Activated naive CD8-positive, alpha-beta T cell (primary cell): Measurements from ENCODE around the gene RASD2.
A peak's percentile ranks its signal among the peaks of the same experiment; 100 is the strongest.
"Not testable (repeated sequence)": the region's sequence is repeated elsewhere in the genome, so short reads cannot be mapped to it uniquely, and the experiment has no call there.

ENCODE experiments used
- H3K27ac Mint-ChIP-seq: one replicate; pipeline ENCODE4 v1.8.0; 2021; ENCODE audit warnings: mixed read lengths
- H3K27me3 Mint-ChIP-seq: one replicate; pipeline ENCODE4 v1.8.0; 2021; ENCODE audit warnings: mixed read lengths
- H3K36me3 Mint-ChIP-seq: one replicate; pipeline ENCODE4 v1.8.0; 2021; ENCODE audit warnings: mixed read lengths
- H3K4me1 Mint-ChIP-seq: one replicate; pipeline ENCODE4 v1.8.0; 2021; ENCODE audit warnings: low read depth, mixed read lengths
- H3K4me3 Mint-ChIP-seq: one replicate; pipeline ENCODE4 v1.8.0; 2021; ENCODE audit warnings: mild to moderate bottlenecking, mixed read lengths
- H3K9me3 Mint-ChIP-seq: one replicate; pipeline ENCODE4 v1.8.0; 2021; ENCODE audit warnings: low read depth, mixed read lengths

Gene RASD2, protein sequence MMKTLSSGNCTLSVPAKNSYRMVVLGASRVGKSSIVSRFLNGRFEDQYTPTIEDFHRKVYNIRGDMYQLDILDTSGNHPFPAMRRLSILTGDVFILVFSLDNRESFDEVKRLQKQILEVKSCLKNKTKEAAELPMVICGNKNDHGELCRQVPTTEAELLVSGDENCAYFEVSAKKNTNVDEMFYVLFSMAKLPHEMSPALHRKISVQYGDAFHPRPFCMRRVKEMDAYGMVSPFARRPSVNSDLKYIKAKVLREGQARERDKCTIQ

DNA sequence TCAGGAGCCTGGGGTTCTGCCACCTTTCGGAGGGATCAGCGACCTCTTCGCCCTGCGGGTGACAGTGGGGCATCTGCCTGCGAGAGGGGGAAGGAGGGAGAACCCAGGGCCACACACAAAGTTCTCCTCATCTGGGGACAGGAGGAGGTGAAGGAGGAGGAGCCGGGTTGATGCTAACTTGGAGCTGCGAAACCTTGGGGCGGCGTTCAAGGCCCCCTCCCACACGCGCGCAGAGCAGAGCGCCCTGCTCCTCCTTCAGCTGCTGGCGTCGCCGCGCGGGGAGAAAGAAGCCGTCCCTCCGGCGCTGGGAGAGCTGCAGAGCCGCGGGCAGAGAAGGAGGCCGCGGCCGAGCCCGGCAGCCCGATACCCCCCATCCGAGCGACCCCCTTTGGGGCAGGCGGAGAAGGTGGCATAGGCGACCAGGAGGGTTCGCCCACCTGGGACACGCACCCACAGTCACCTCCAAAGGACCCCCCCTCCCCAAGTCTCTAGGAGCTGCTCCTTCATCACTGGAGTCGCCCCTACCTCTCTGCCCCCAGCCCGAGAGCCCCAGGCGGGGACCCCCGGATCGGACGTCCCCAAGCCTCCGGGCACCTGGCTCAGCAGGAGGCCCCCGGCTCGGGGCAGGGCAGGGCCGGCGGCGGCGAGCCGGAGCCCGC is at the start of gene RASD2:
Gene RASD2, plus strand, starts transcription at position 237 of the 659 bp plus-strand sequence. CDS start 5,979 bp downstream, outside the sequence.
- Mint-ChIP-seq H3K9me3 (no peaks in the 10 kb centered on the region), H3K27ac (no peak within 1 kb of the TSS), H3K36me3 (no peaks in the 10 kb centered on the region), H3K4me1 (peaks cover 12% of the 10 kb centered on the region), H3K4me3 (peak within 1 kb of the TSS; percentile 75), H3K27me3 (peaks cover 13% of the 10 kb centered on the region)

DNA sequence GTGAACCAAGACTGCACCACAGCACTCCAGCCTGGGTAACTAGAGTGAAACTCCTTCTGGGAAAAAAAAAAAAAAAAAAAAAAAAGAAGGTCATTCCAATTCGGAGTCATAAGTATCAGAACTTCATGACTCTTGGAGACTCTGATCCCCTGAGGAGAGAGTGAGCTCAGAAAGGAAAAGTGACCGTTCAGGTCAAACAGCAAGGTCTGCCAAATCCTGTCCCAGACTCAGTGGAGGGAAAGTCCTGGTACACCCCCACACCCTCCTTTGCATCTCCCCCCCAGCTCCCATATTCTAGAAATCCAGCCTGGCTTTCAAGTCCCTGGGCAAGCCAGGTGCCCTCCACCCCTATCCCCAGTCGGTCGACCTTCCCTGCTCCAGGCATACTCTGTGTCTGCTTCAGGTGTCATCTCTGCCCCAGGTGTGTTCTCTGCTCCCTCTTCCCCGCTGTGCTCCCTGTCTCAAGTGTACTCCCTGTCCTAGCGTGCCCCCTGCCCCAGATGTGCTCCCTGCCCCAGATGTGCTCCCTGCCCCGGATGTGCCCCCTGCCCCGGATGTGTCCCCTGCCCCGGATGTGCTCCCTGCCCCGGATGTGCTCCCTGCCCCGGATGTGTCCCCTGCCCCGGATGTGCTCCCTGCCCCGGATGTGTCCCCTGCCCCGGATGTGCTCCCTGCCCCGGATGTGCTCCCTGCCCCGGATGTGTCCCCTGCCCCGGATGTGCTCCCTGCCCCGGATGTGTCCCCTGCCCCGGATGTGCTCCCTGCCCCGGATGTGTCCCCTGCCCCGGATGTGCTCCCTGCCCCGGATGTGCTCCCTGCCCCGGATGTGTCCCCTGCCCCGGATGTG is 49.3 kb upstream of the RASD2 start:
- not testable (repeated sequence) for H3K27ac Mint-ChIP-seq, H3K4me1 Mint-ChIP-seq, H3K36me3 Mint-ChIP-seq, H3K9me3 Mint-ChIP-seq, H3K4me3 Mint-ChIP-seq
- H3K27me3 Mint-ChIP-seq: peaks cover 29% of the 10 kb centered on the region

DNA sequence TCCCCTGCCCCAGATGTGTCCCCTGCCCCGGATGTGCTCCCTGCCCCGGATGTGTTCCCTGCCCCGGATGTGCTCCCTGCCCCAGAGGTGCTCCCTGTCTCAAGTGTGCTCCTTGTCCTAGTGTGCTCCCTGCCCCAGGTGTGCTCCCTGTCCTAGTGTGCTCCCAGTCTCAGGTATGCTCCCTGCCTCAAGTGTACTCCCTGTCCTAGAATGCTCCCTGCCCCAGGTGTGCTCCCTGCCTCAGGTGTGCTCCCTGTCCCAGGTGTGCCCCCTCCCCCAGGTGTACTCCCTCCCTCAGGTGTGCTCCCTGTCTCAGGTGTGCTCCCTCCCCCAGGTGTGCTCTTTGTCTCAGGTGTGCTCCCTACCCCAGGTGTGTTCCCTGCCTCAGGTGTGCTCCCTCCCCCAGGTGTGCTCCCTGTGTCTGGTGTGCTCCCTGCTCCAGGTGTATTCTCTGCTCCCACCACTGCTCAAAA is 48.7 kb upstream of the RASD2 start:
- Mint-ChIP-seq H3K27ac (no peak overlapping the region), H3K4me1 (no peaks in the 10 kb centered on the region), H3K27me3 (peaks cover 29% of the 10 kb centered on the region), H3K9me3 (no peaks in the 10 kb centered on the region), H3K36me3 (no peaks in the 10 kb centered on the region), H3K4me3 (no peak overlapping the region)

DNA sequence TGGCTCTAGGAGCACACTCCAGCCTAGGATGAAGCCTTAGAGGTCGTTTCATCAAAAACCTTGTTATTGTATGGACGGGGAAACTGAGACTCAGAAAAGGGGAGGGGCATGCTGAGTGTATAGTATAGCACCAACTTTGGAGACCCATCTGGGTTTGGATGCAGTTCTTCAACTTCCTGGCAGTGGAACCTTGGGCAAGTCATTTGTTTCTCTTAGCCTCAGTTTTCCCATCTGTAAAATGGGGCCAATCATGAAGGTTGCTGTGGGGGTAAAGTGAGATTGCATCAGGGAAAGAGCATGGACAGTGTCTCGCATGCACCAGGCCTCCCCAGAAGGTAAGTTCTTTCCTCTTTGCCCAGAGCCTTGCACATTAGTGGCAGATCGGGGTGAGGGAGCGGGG is 47.6 kb upstream of the RASD2 start:
- Mint-ChIP-seq H3K27me3 (peaks cover 26% of the 10 kb centered on the region), H3K27ac (no peak overlapping the region), H3K4me1 (no peaks in the 10 kb centered on the region), H3K4me3 (no peak overlapping the region), H3K36me3 (no peaks in the 10 kb centered on the region), H3K9me3 (no peaks in the 10 kb centered on the region)

DNA sequence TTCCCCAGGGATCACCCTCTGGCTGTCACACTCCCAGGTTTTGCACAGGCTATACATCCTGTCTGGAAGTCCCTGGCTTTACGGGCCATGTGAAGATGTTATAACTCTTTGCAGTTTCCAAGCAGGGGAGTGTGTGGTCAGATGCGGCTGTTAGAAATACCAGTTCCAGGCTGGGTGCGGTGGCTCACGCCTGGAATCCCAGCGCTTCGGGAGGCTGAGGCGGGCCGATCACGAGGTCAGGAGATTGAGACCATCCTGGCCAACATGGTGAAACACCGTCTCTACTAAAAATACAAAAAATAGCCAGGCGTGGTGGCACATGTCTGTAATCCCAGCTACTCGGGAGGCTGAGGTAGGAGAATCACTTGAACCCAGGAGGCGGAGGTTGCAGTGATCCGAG is 44.9 kb upstream of the RASD2 start:
- not testable (repeated sequence) for H3K4me1 Mint-ChIP-seq, H3K36me3 Mint-ChIP-seq, H3K4me3 Mint-ChIP-seq, H3K27ac Mint-ChIP-seq, H3K9me3 Mint-ChIP-seq
- peaks cover 35% of the 10 kb centered on the region for H3K27me3 Mint-ChIP-seq

DNA sequence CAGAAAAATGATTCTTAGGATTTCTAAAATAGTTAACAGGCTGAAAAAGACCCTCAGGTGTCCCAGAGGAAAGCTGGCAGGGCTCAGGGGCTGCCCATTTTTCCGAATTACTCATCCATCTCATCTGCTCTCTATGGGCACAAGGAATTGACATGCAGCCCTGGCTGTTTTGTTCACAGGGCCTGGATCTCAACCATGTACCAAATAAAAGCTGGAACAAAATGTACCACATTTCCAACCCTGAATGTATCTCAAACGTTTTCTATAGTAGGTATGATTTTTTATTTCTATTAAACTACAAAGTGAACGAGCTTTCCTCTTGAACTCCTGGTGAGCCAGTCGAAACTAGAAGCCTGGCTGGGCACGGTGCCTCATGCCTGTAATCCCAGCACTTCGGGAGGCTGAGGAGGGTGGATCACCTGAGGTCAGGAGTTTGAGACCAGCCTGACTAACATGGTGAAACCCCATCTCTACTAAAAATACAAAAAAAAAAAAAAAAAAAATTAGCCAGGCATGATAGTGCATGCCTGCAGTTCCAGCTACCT is 43.8 kb upstream of the RASD2 start:
- Mint-ChIP-seq H3K4me3 (no peak overlapping the region), H3K27me3 (peaks cover 37% of the 10 kb centered on the region), H3K27ac (no peak overlapping the region)

DNA sequence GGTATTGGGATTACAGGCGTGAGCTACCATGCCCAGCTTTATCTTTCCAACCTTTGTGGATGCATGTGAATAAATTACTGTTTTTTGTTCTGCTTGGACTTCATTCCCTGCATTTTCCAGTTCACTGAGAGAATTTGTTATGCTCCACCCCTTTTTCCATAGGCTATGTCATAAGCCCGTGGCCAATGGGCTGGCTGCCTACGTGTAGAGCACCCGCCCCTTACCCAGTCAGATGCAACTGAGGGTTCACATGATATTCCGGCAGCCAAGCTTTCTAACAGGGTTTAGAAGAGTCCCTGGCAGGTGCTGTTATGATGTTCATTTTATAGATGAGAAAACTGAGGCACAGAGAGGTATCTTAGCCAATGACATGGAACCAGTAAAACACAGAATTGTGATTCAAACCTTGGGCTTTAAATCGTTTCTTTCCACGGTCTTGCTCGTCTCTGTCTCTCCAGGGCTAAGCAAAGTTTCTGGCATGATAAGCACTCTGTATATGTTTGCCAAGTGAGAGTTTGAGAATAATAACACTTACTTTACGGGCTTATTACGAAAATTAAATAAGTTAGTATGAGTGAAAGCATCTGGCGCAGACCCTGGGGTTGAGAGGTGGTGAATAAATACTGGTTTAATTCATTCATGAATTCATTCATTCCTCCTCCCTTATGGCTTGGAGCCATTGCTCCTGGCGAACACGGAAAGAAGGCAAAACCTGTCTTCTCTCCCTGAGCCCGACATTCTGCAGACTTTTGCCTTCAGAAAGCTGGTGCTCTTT is 42.4 kb upstream of the RASD2 start:
- Mint-ChIP-seq H3K27ac (no peak overlapping the region), H3K9me3 (no peaks in the 10 kb centered on the region), H3K4me1 (no peaks in the 10 kb centered on the region), H3K4me3 (no peak overlapping the region), H3K27me3 (peaks cover 39% of the 10 kb centered on the region), H3K36me3 (peaks cover 2% of the 10 kb centered on the region)

More for the DNA sequence above, 43.8 kb upstream of the RASD2 start:
- Mint-ChIP-seq H3K4me1 (no peaks in the 10 kb centered on the region), H3K36me3 (peaks cover 2% of the 10 kb centered on the region), H3K9me3 (no peaks in the 10 kb centered on the region)

DNA sequence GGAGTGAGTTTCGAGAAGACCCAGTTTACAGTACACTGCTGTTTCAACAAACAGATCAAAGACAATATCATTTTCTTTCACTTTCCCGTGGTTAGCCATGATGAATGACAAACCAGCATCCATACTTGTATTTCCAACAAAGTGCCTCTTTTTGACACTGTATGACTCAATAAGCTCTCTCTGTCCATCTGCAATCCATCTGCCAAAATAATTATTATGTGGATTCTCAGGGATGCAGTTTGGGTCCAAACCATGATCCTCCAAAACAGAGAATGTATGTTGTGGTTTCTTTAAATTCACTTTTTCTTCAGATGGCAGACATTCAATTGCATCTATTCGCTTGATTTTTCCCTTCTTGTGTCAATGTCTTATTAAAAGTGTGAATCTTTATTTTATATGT is 37.8 kb upstream of the RASD2 start:
- Mint-ChIP-seq H3K36me3 (peaks cover 2% of the 10 kb centered on the region), H3K4me3 (no peak overlapping the region), H3K27me3 (peaks cover 19% of the 10 kb centered on the region), H3K4me1 (no peaks in the 10 kb centered on the region), H3K27ac (no peak overlapping the region), H3K9me3 (no peaks in the 10 kb centered on the region)

DNA sequence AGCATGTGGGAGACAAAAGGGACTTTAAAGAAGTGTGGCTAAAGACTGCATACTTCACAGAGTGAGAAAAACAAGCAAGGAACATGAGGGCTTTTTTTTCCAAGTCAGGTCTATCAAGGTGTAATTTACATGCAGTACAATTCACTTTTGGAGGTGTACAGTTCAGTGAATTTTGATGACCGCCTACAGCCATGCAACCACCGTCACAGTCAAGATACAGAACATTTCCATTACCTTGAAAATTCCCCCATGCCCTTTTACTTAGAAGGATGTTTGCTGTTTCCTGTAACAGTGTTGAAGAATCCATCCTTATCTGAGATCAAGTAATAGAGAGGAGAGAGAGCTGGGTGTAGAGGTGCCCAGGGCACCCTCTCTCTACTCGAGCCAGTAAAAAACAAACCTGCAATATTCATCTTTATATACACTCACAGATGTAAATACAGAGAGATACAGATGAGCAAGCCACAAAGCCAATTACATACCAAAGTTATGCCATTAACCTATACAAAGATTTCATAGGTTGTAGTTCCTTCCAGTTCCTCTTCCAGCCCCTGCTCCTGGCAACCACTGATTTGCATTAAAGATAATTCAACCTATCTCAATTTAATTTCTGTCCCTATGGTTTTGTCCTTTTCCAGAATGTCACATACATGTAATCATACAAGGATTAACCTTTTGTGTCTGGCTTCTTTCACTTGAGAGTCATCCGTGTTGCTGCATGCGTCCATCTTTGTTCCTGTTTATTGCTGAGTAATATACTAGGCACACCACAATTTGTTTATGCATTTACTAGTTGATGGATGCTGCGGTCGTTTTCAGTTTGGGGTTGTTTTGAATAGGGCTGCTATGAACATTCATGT is 35.0 kb upstream of the RASD2 start:
- H3K4me1 Mint-ChIP-seq: no peaks in the 10 kb centered on the region
- H3K27me3 Mint-ChIP-seq: peaks cover 8% of the 10 kb centered on the region
- no peak overlapping the region for H3K4me3 Mint-ChIP-seq
- H3K36me3 Mint-ChIP-seq: no peaks in the 10 kb centered on the region
- no peak overlapping the region for H3K27ac Mint-ChIP-seq
- no peaks in the 10 kb centered on the region for H3K9me3 Mint-ChIP-seq

DNA sequence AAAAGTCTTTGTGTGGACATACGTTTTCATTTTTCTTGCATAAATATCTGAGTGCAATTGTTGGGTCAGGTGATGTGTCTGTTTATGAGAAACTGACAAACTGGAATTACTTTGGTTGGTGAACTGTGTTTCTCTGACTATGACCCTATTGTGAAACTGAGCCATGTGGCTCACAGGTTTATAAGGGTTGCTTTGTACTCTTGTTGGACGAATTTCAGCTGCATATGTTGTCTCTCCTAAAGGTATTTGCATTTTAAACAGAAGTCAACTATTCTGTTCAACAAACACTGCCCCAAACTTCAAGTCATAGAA is 34.4 kb upstream of the RASD2 start:
- H3K36me3 Mint-ChIP-seq: no peaks in the 10 kb centered on the region
- no peak overlapping the region for H3K4me3 Mint-ChIP-seq
- H3K4me1 Mint-ChIP-seq: no peaks in the 10 kb centered on the region
- no peaks in the 10 kb centered on the region for H3K9me3 Mint-ChIP-seq
- H3K27ac Mint-ChIP-seq: no peak overlapping the region
- H3K27me3 Mint-ChIP-seq: peaks cover 8% of the 10 kb centered on the region

DNA sequence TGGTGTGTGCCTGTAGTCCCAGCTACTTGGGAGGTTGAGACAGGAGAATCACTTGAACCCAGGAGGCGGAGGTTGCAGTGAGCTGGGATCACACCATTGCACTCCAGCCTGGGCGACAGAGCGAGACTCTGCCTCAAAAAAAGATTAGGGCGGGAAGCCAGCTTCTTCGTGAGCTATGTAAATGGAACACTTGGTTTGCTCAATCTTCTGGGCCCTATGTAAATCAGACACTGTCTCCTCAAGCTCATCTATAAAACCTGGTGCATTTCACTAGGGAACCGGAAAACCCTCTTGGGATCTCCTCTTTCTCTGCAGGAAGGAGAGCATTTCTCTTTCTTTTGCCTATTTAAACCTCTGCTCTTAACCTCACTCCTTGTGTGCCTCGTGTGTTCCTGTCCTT is 32.8 kb upstream of the RASD2 start:
- H3K9me3 Mint-ChIP-seq, H3K4me3 Mint-ChIP-seq, H3K27me3 Mint-ChIP-seq, H3K4me1 Mint-ChIP-seq, H3K27ac Mint-ChIP-seq, H3K36me3 Mint-ChIP-seq: not testable (repeated sequence)

DNA sequence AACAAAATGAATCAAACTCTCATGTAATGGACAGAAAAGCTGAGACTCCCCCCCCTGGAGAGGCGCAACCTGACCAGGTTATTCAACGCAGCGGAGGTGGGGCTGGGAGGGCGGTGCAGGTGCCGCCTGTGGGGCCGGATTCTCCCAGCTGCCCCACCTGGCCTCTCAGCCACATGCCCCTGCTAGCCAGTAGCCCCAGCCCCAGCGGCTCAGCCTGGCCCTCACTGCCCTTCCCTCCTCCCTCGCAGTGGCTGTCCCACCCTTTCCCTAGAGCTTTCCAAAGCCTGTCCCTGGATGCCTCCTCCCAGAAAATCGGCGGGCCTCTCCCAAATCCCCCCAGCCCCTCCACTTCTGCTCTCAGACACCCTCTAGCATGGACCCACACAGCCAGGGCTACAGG is 31.2 kb upstream of the RASD2 start:
- peaks cover 2% of the 10 kb centered on the region for H3K27me3 Mint-ChIP-seq
- no peaks in the 10 kb centered on the region for H3K4me1 Mint-ChIP-seq
- H3K36me3 Mint-ChIP-seq: no peaks in the 10 kb centered on the region
- no peak overlapping the region for H3K27ac Mint-ChIP-seq
- H3K4me3 Mint-ChIP-seq: no peak overlapping the region
- no peaks in the 10 kb centered on the region for H3K9me3 Mint-ChIP-seq

DNA sequence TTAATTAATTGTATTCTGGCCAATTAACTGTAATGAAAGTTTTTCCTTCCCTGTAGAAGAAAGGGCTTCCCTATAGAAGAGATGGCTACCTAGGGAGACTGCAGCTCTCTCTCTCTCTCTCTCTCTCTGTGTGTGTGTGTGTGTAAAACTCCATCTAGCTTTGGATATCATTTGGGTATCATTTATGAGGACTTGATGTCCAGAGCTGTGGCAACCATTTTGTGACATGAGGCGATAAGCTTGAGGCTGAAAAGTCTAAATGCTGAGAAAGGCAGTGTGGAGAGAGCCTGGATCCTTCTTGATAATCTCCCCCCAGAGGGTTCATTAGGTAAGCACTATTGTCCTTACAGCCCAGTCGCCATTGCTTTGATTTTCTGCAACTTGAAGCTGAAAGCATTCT is 30.7 kb upstream of the RASD2 start:
- H3K27ac Mint-ChIP-seq: no peak overlapping the region
- peaks cover 2% of the 10 kb centered on the region for H3K27me3 Mint-ChIP-seq
- no peaks in the 10 kb centered on the region for H3K9me3 Mint-ChIP-seq
- no peak overlapping the region for H3K4me3 Mint-ChIP-seq
- H3K4me1 Mint-ChIP-seq: no peaks in the 10 kb centered on the region
- H3K36me3 Mint-ChIP-seq: no peaks in the 10 kb centered on the region

DNA sequence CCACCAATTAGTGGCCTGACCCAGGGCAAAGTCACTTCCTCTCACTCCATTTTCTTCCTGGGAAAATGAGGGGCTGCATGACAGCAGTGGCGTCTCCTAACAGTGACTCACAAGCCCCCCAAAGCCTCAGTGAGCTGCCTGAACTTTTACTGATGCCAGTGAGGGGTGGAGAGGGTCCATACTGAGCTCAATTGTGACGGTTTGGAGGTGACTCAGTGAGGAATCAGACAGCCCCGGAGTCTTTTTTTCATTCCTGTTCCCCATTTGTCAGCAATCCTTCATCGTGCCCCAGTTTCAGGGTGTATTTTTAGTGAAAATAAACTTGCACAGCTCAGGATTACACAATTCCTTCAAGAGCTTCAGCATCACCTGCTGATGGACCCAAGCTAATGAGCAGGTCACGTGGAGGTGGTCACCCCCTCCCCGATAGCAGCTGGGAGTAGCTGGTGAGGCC is 30.1 kb upstream of the RASD2 start:
- H3K36me3 Mint-ChIP-seq: no peaks in the 10 kb centered on the region
- H3K4me1 Mint-ChIP-seq: no peaks in the 10 kb centered on the region
- no peak overlapping the region for H3K27ac Mint-ChIP-seq
- no peak overlapping the region for H3K4me3 Mint-ChIP-seq
- no peaks in the 10 kb centered on the region for H3K9me3 Mint-ChIP-seq
- H3K27me3 Mint-ChIP-seq: peaks cover 2% of the 10 kb centered on the region
